Ovary (tissue), 3 donors: ENCODE measurements around the gene YAF2.

ENCODE experiments used
- EP300 ChIP-seq: sonication (generic); formaldehyde crosslinking; IDR thresholded peaks from one replicate; pipeline ENCODE4 v1.6.1; 2017; ENCODE audit warnings: antibody characterized with exemption
- POLR2A ChIP-seq: fragments of 450-650 bp; IDR thresholded peaks from one replicate; pipeline ENCODE4 v1.6.1; 2017; ENCODE audit warnings: antibody characterized with exemption, mild to moderate bottlenecking, moderate library complexity
- TF ChIP-seq, protein P1 (sequence below), 3 donors: fragments of 450-650 bp in 2 of 3; fragments of 200-600 bp in 1 of 3; IDR thresholded peaks; one replicate each; pipeline versions ENCODE4 v1.5.1 to v1.8.0; 2016 to 2022; ENCODE audit warnings: antibody characterized with exemption in 3 of 3, mild to moderate bottlenecking in 1 of 3
- donor health status: DM: no; HTN: no; CAD: no.

- TF ChIP-seq, protein P1, sequence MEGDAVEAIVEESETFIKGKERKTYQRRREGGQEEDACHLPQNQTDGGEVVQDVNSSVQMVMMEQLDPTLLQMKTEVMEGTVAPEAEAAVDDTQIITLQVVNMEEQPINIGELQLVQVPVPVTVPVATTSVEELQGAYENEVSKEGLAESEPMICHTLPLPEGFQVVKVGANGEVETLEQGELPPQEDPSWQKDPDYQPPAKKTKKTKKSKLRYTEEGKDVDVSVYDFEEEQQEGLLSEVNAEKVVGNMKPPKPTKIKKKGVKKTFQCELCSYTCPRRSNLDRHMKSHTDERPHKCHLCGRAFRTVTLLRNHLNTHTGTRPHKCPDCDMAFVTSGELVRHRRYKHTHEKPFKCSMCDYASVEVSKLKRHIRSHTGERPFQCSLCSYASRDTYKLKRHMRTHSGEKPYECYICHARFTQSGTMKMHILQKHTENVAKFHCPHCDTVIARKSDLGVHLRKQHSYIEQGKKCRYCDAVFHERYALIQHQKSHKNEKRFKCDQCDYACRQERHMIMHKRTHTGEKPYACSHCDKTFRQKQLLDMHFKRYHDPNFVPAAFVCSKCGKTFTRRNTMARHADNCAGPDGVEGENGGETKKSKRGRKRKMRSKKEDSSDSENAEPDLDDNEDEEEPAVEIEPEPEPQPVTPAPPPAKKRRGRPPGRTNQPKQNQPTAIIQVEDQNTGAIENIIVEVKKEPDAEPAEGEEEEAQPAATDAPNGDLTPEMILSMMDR (IDR thresholded peaks at IDR 0.05): no peak
- TF ChIP-seq EP300: no peak
- TF ChIP-seq POLR2A: no peak
Observed at GRCh38 chr12:42162193-42162592, 75.9 kb downstream of the YAF2 start.
